SK-N-SH treated with all-trans-retinoic acid at 6 μM for 48 hours (cell line): Measurements from ENCODE around the gene PEX26.
"Not testable (repeated sequence)": the region's sequence is repeated elsewhere in the genome, so short reads cannot be mapped to it uniquely, and the experiment has no call there.

Source experiments
- ATAC-seq: fragments of 200-7000 bp; cut with Tn5 transposase; 3 replicates; pipeline ENCODE4 v1.9.1; 2020; ENCODE audit warnings: mild to moderate bottlenecking, moderate library complexity
- BACH2 ChIP-seq: fragments of 250-450 bp; sonication (Bioruptor Pico); IDR thresholded peaks from 2 replicates; pipeline ENCODE4 v1.9.0; 2021; ENCODE audit warnings: mild to moderate bottlenecking, borderline replicate concordance
- CREB5 ChIP-seq: fragments of 250-450 bp; sonication (Bioruptor Pico); IDR thresholded peaks from 2 replicates; pipeline ENCODE4 v1.5.1; 2020; ENCODE audit warnings: low read depth, mild to moderate bottlenecking, moderate library complexity
- CSDC2 ChIP-seq: fragments of 250-450 bp; sonication (Bioruptor Pico); IDR thresholded peaks from 2 replicates; pipeline ENCODE4 v1.5.0; 2020; ENCODE audit warnings: mild to moderate bottlenecking, moderate library complexity
- CSRNP3 ChIP-seq: fragments of 250-450 bp; sonication (Bioruptor Pico); IDR thresholded peaks from 2 replicates; pipeline ENCODE4 v1.5.1; 2021; ENCODE audit warnings: mild to moderate bottlenecking, moderate library complexity
- ESRRG ChIP-seq: fragments of 250-450 bp; sonication (Bioruptor Pico); IDR thresholded peaks from 2 replicates; pipeline ENCODE4 v1.6.1; 2021; ENCODE audit warnings: mild to moderate bottlenecking
- GLIS3 ChIP-seq: fragments of 250-450 bp; sonication (Bioruptor Pico); IDR thresholded peaks from 2 replicates; pipeline ENCODE4 v1.5.0; 2020; ENCODE audit warnings: mild to moderate bottlenecking, moderate library complexity
- ISL1 ChIP-seq: fragments of 250-450 bp; sonication (Bioruptor Pico); IDR thresholded peaks from 2 replicates; pipeline ENCODE4 v2.1.2; 2022; ENCODE audit warnings: mild to moderate bottlenecking, moderate library complexity
- OSR1 ChIP-seq: fragments of 250-450 bp; sonication (Bioruptor Pico); IDR thresholded peaks from 2 replicates; pipeline ENCODE4 v1.8.0; 2022; ENCODE audit warnings: moderate library complexity, mild to moderate bottlenecking, inconsistent platforms
- PATZ1 ChIP-seq: fragments of 250-450 bp; sonication (Bioruptor Pico); IDR thresholded peaks from 2 replicates; pipeline ENCODE4 v1.8.0; 2020; ENCODE audit warnings: mild to moderate bottlenecking, moderate library complexity, borderline replicate concordance
- POU6F1 ChIP-seq: fragments of 250-450 bp; sonication (Bioruptor Pico); IDR thresholded peaks from 2 replicates; pipeline ENCODE4 v1.8.0; 2021; ENCODE audit warnings: low read depth, mild to moderate bottlenecking, moderate library complexity, borderline replicate concordance
- PPARA ChIP-seq: fragments of 250-450 bp; sonication (Bioruptor Pico); IDR thresholded peaks from 2 replicates; pipeline ENCODE4 v1.5.0; 2020; ENCODE audit warnings: mild to moderate bottlenecking, borderline replicate concordance
- RARB ChIP-seq: fragments of 250-450 bp; sonication (Bioruptor Pico); IDR thresholded peaks from 2 replicates; pipeline ENCODE4 v1.8.0; 2021; ENCODE audit warnings: mild to moderate bottlenecking, moderate library complexity
- SNAI2 ChIP-seq: fragments of 250-450 bp; sonication (Bioruptor Pico); IDR thresholded peaks from 2 replicates; pipeline ENCODE4 v1.5.0; 2020; ENCODE audit warnings: mild to moderate bottlenecking, moderate library complexity
- TCF4 ChIP-seq: fragments of 250-450 bp; sonication (Bioruptor Pico); IDR thresholded peaks from 2 replicates; pipeline ENCODE4 v1.8.0; 2021; ENCODE audit warnings: mild to moderate bottlenecking, moderate library complexity, borderline replicate concordance
- TOX ChIP-seq: fragments of 250-450 bp; sonication (Bioruptor Pico); IDR thresholded peaks from 2 replicates; pipeline ENCODE4 v1.8.0; 2021; ENCODE audit warnings: mild to moderate bottlenecking, moderate library complexity, borderline replicate concordance
- ZC3H10 ChIP-seq: fragments of 250-450 bp; sonication (Bioruptor Pico); IDR thresholded peaks from 2 replicates; pipeline ENCODE4 v1.5.1; 2021; ENCODE audit warnings: mild to moderate bottlenecking, moderate library complexity
- ZFP3 ChIP-seq: fragments of 250-450 bp; sonication (Bioruptor Pico); IDR thresholded peaks from 2 replicates; pipeline ENCODE4 v1.5.0; 2020; ENCODE audit warnings: mild to moderate bottlenecking, moderate library complexity
- ZNF565 ChIP-seq: fragments of 450-650 bp; formaldehyde crosslinking; conservative IDR thresholded peaks from 2 replicates; pipeline ENCODE4 v1.5.0; 2020; ENCODE audit warnings: low read depth, mild to moderate bottlenecking, moderate library complexity
- ZNF70 ChIP-seq: fragments of 450-650 bp; formaldehyde crosslinking; IDR thresholded peaks from 2 replicates; pipeline ENCODE4 v1.5.0; 2020; ENCODE audit warnings: mild to moderate bottlenecking, moderate library complexity
- ZNF8 ChIP-seq: fragments of 450-650 bp; formaldehyde crosslinking; IDR thresholded peaks from 2 replicates; pipeline ENCODE4 v1.5.0; 2020; ENCODE audit warnings: mild to moderate bottlenecking, moderate library complexity

PEX26 gene

GRCh38 chr22:18048041-18048440, 29.7 kb upstream of the PEX26 start (continued):
- TF ChIP-seq CSRNP3 (CRISPR knock-in tag) (no peak), CSDC2 (CRISPR knock-in tag) (no peak), BACH2 (no peak), ZFP3 (CRISPR knock-in tag) (no peak), CREB5 (CRISPR knock-in tag) (no peak), ZNF70 (no peak), TOX (CRISPR knock-in tag) (no peak), TCF4 (CRISPR knock-in tag) (no peak)

GRCh38 chr22:18048441-18048898, 29.3 kb upstream of the PEX26 start:
- no peak for TF ChIP-seq ZFP3 (CRISPR knock-in tag)
- TF ChIP-seq PPARA (CRISPR knock-in tag): no peak
- no peak for TF ChIP-seq TOX (CRISPR knock-in tag)
- no peak for TF ChIP-seq POU6F1 (CRISPR knock-in tag)
- TF ChIP-seq TCF4 (CRISPR knock-in tag): no peak
- no peak for TF ChIP-seq PATZ1 (CRISPR knock-in tag)
- no peak for TF ChIP-seq GLIS3 (CRISPR knock-in tag)
- TF ChIP-seq ZC3H10 (CRISPR knock-in tag): no peak
- no peak for TF ChIP-seq CSRNP3 (CRISPR knock-in tag)
- TF ChIP-seq CREB5 (CRISPR knock-in tag): no peak
- no peak for TF ChIP-seq ZNF565 (CRISPR knock-in tag)
- TF ChIP-seq ZNF70: no peak
- no peak for TF ChIP-seq RARB (CRISPR knock-in tag)
- TF ChIP-seq CSDC2 (CRISPR knock-in tag): no peak
- TF ChIP-seq ESRRG: no peak
- no peak for TF ChIP-seq OSR1
- TF ChIP-seq ISL1 (CRISPR knock-in tag): no peak
- ATAC-seq: no peak

- TF ChIP-seq ISL1 (CRISPR knock-in tag) (no peak), BACH2 (no peak), GLIS3 (CRISPR knock-in tag) (no peak), CSRNP3 (CRISPR knock-in tag) (no peak), TCF4 (CRISPR knock-in tag) (no peak), ZNF8 (CRISPR knock-in tag) (no peak), OSR1 (no peak), ZNF70 (no peak), RARB (CRISPR knock-in tag) (no peak), PPARA (CRISPR knock-in tag) (no peak), POU6F1 (CRISPR knock-in tag) (no peak), TOX (CRISPR knock-in tag) (no peak), PATZ1 (CRISPR knock-in tag) (no peak), CSDC2 (CRISPR knock-in tag) (no peak), SNAI2 (CRISPR knock-in tag) (no peak), ZNF565 (CRISPR knock-in tag) (no peak)
- no peak for ATAC-seq
These were observed 27.7 kb upstream of the PEX26 start for GRCh38 chr22:18050065-18050464.

GRCh38 chr22:18051113-18051512, 26.7 kb upstream of the PEX26 start:
- ATAC-seq: not testable (repeated sequence)
